ENCODE results near the gene EFL1.

Gene EFL1

GRCh38 chr15:82146576-82146975 lies 116.0 kb downstream of the EFL1 start:
- no peak for DNase-seq

- DNase-seq, result no peak
Measured at GRCh38 chr15:82143390-82144385, 118.8 kb downstream of the EFL1 start.

GRCh38 chr15:82140886-82141285 lies 121.6 kb downstream of the EFL1 start:
- no peak for DNase-seq

GRCh38 chr15:82139823-82140268 lies 122.7 kb downstream of the EFL1 start:
- DNase-seq, result peak; percentile 33

- no peak for DNase-seq
Measured at GRCh38 chr15:82138306-82138705, 124.2 kb downstream of the EFL1 start.

GRCh38 chr15:82137261-82137660 lies 125.3 kb downstream of the EFL1 start:
- no peak for DNase-seq

- no peak for DNase-seq
Measured at GRCh38 chr15:82136120-82136519, 126.4 kb downstream of the EFL1 start.

- no peak for DNase-seq
Measured at GRCh38 chr15:82135638-82136037, 126.9 kb downstream of the EFL1 start.

- no peak for DNase-seq
Measured at GRCh38 chr15:82134461-82134860, 128.1 kb downstream of the EFL1 start.

GRCh38 chr15:82133251-82133650 lies 129.3 kb downstream of the EFL1 start:
- DNase-seq, result no peak

GRCh38 chr15:82132742-82133141 lies 129.8 kb downstream of the EFL1 start:
- DNase-seq, result no peak

- no peak for DNase-seq
Measured at GRCh38 chr15:82132096-82132495, 130.4 kb downstream of the EFL1 start.

- no peak for DNase-seq
Measured at GRCh38 chr15:82130248-82130647, 132.3 kb downstream of the EFL1 start.

- no peak for DNase-seq
Measured at GRCh38 chr15:82129761-82130160, 132.8 kb downstream of the EFL1 start.

- DNase-seq, result no peak
Measured at GRCh38 chr15:82129149-82129692, 133.3 kb downstream of the EFL1 start.

GRCh38 chr15:82128401-82129148 lies 134.0 kb downstream of the EFL1 start:
- no peak for DNase-seq

GRCh38 chr15:82127581-82127980 lies 135.0 kb downstream of the EFL1 start:
- no peak for DNase-seq

GRCh38 chr15:82126346-82126745 lies 136.2 kb downstream of the EFL1 start:
- DNase-seq, result no peak

GRCh38 chr15:82124331-82125263 lies 137.9 kb downstream of the EFL1 start:
- no peak for DNase-seq

GRCh38 chr15:82122746-82123400 lies 139.7 kb downstream of the EFL1 start:
- no peak for DNase-seq

- DNase-seq, result no peak
Measured at GRCh38 chr15:82118040-82118439, 144.5 kb downstream of the EFL1 start.

- DNase-seq, result no peak
Measured at GRCh38 chr15:82117296-82117695, 145.2 kb downstream of the EFL1 start.

Data from inflammatory macrophage treated with lipopolysaccharide for 4 hours (primary cell).